ENCODE data around the gene NCOA6. TPM values are rescaled to one million over a fixed set of nuclear protein-coding genes. Genes with fewer than 3 reads are reported as not detected.

NCOA6 gene
- total RNA-seq, 1 experiment from 2014 or later: 35.1 TPM

DNA sequence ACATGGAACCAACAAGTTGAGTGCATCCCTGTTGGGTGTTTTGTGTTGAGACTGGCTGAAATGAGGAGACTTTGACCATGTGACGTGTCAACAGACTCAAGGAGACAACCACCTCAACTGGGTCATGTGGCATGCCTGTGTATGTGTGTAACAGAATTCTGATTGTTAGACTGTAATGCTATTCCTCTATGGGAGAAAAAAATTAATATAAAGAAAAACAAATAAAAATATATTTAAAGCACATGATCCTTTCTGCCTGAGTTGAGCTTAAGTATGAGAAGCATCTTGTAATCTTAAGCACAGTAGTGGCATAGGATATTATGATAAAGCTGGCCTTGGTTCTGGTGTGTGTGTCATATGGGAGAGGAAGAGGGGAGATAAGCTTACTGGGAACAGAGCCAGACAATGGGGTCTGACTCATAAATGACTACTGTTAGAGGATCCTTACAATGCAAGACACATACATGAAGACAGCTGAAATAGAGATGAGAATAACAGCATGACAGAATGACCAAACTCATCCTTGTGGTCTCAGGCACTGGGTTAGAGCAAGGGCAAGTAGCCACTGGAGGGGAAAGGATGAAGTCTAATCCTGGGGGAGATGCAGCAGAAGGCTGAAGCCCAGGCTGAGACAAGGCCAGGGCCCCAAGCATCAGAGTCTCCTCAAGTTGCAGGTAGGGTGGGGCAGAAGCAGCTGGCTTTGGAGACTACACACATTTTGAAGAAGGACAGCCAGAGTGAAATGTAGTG is 112.1 kb downstream of the NCOA6 start:
- Histone ChIP-seq H3K9me3 (ENCODE audit: insufficient read depth, low read depth) (no peaks in the 10 kb centered on the region), H3K79me2 (ENCODE audit: low read depth) (no peaks in the 10 kb centered on the region), H3K4me1 (replicated peaks; ENCODE audit: insufficient read depth) (peaks cover 27% of the 10 kb centered on the region), H3F3A (ENCODE audit: insufficient read depth, low read depth) (peaks cover 37% of the 10 kb centered on the region), H4K20me1 (ENCODE audit: insufficient read depth) (peaks cover 8% of the 10 kb centered on the region), H3K27me3 (ENCODE audit: insufficient read depth, low read depth) (no peaks in the 10 kb centered on the region), H2AFZ (no peak overlapping the region), H3K36me3 (ENCODE audit: low read depth) (peaks cover 11% of the 10 kb centered on the region), H3K4me2 (no peak overlapping the region), H3K9me2 (ENCODE audit: insufficient read depth) (no peaks in the 10 kb centered on the region), H3K4me3 (no peak overlapping the region), H3K27ac (no peak overlapping the region)
- DNase-seq: peak; percentile 66 to 88
- intact Hi-C loops (cut with micrococcal nuclease; ENCODE audit: unreplicated experiment): no loop called here
- CTCF ChIA-PET: interaction anchor here (0.5 to 0.6 kb wide), 4 partner anchors 37 to 169 kb away, joined by 3 to 5 read pairs (median 3); no protein-coding TSS in a partner anchor
- POLR2A ChIA-PET (ENCODE audit: unreplicated experiment): interaction anchor here (0.6 to 0.7 kb wide), 3 partner anchors 12 to 399 kb away, joined by 3 to 5 read pairs (median 4); no protein-coding TSS in a partner anchor
- TF ChIP-seq, protein P1, sequence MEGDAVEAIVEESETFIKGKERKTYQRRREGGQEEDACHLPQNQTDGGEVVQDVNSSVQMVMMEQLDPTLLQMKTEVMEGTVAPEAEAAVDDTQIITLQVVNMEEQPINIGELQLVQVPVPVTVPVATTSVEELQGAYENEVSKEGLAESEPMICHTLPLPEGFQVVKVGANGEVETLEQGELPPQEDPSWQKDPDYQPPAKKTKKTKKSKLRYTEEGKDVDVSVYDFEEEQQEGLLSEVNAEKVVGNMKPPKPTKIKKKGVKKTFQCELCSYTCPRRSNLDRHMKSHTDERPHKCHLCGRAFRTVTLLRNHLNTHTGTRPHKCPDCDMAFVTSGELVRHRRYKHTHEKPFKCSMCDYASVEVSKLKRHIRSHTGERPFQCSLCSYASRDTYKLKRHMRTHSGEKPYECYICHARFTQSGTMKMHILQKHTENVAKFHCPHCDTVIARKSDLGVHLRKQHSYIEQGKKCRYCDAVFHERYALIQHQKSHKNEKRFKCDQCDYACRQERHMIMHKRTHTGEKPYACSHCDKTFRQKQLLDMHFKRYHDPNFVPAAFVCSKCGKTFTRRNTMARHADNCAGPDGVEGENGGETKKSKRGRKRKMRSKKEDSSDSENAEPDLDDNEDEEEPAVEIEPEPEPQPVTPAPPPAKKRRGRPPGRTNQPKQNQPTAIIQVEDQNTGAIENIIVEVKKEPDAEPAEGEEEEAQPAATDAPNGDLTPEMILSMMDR (conservative IDR thresholded peaks at IDR 0.05): no peak
- no peak for TF ChIP-seq EZH2 (IDR thresholded peaks at IDR 0.05; ENCODE audit: low read depth)
- no TSS peak for BruUV-seq (replicated peaks)

DNA sequence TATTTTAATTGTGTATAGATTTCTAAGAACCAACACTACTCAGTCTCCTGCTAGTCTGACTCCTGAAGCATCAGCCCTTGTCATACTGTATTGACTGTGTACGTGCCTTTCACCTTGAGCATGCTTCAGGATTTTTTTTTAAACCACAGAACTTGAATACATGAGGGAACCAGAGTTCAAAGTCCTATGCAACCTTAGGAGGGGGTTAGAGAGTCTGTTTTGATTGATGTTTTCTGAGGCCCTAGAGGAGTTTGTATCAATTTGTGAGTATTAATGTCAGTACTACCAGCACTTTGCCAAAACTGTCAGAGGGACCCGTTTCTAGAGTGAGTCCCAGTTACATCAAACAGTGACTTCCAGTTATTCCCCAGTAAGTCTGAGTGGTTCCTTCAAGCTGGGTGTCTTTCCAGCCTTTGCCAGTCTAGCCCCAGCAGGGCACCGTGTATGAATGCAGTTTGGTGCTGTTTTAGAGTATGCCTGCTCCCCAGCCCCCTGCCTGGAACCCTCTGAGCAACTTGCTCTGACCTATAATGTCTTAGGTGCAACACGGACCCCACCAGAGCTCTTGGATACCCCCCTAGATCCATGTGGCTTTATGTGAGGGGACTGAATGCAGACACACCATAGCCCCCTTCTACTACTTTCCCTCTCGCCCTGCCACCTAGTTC is 112.8 kb downstream of the NCOA6 start:
- Histone ChIP-seq H3F3A (ENCODE audit: insufficient read depth, low read depth) (peaks cover 43% of the 10 kb centered on the region), H3K9me2 (ENCODE audit: insufficient read depth) (no peaks in the 10 kb centered on the region), H4K20me1 (ENCODE audit: insufficient read depth) (peaks cover 8% of the 10 kb centered on the region), H3K27ac (no peak overlapping the region), H3K36me3 (ENCODE audit: low read depth) (peaks cover 11% of the 10 kb centered on the region), H3K4me1 (replicated peaks; ENCODE audit: insufficient read depth) (peaks cover 28% of the 10 kb centered on the region), H3K27me3 (ENCODE audit: insufficient read depth, low read depth) (no peaks in the 10 kb centered on the region), H3K79me2 (ENCODE audit: low read depth) (no peaks in the 10 kb centered on the region), H3K4me2 (no peak overlapping the region), H3K9me3 (ENCODE audit: insufficient read depth, low read depth) (no peaks in the 10 kb centered on the region), H2AFZ (no peak overlapping the region), H3K4me3 (no peak overlapping the region)
- DNase-seq: no peak
- TF ChIP-seq, protein P1 (conservative IDR thresholded peaks at IDR 0.05): no peak
- TF ChIP-seq EZH2 (IDR thresholded peaks at IDR 0.05; ENCODE audit: low read depth): no peak
- CTCF ChIA-PET: interaction anchor here (0.5 to 0.6 kb wide), 3 partner anchors 57 to 362 kb away, joined by 3 to 5 read pairs (median 3); no protein-coding TSS in a partner anchor
- BruUV-seq (replicated peaks): no TSS peak
- POLR2A ChIA-PET (ENCODE audit: unreplicated experiment): no interaction called here
- intact Hi-C loops (cut with micrococcal nuclease; ENCODE audit: unreplicated experiment): no loop called here

DNA sequence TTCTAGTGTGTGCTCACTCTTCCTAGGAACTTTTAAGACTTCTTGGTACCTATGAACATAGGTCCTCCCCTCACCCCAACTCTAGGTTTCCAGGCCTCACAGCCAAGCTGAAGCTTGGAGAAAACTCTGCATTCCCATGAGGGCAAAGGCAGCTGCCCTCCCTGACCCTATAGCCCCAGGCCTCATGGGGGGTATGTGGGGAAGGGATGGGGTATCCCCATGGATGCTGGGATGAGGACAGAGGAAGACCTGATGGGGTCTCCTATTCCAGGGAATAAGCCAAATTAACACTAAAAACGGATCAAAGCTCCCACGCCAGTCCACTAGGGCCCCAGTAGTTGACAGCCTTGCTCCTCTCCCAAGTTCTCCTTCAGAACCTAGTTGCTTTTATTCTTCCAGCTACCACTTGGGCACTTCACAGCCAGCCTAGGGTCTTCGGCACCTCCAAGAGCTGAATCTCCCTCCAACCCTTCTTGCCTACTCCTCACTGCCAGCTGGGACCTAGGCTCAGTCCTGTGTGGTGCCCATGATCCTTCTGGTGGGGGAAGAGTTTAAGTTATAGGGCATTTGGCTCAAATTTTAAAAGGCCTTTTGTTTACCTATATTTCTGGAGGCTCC is 113.5 kb downstream of the NCOA6 start:
- POLR2A ChIA-PET (ENCODE audit: unreplicated experiment): interaction anchor here (0.6 kb wide), 1 partner anchor 418 kb away, joined by 11 read pairs; no protein-coding TSS in a partner anchor
- BruUV-seq (replicated peaks): TSS peak; percentile 28

More for the DNA sequence above, 113.5 kb downstream of the NCOA6 start:
- no peaks in the 10 kb centered on the region for H3K79me2 ChIP-seq (ENCODE audit: low read depth)
- H3K27me3 ChIP-seq (ENCODE audit: insufficient read depth, low read depth): no peaks in the 10 kb centered on the region
- CTCF ChIA-PET: interaction anchor here (0.5 kb wide), 1 partner anchor 361 kb away, joined by 3 read pairs; no protein-coding TSS in a partner anchor
- no peak for TF ChIP-seq EZH2 (IDR thresholded peaks at IDR 0.05; ENCODE audit: low read depth)
- TF ChIP-seq, protein P1 (conservative IDR thresholded peaks at IDR 0.05): no peak
- H3K27ac ChIP-seq: no peak overlapping the region
- peaks cover 11% of the 10 kb centered on the region for H3K36me3 ChIP-seq (ENCODE audit: low read depth)
- no peak overlapping the region for H3K4me3 ChIP-seq
- intact Hi-C loops (cut with micrococcal nuclease; ENCODE audit: unreplicated experiment): no loop called here
- H2AFZ ChIP-seq: no peak overlapping the region
- peaks cover 47% of the 10 kb centered on the region for H3F3A ChIP-seq (ENCODE audit: insufficient read depth, low read depth)
- no peak overlapping the region for H3K4me2 ChIP-seq
- H3K9me2 ChIP-seq (ENCODE audit: insufficient read depth): no peaks in the 10 kb centered on the region
- peaks cover 28% of the 10 kb centered on the region for H3K4me1 ChIP-seq (replicated peaks; ENCODE audit: insufficient read depth)
- DNase-seq: no peak
- peaks cover 8% of the 10 kb centered on the region for H4K20me1 ChIP-seq (ENCODE audit: insufficient read depth)
- H3K9me3 ChIP-seq (ENCODE audit: insufficient read depth, low read depth): no peaks in the 10 kb centered on the region

Data from PC-9 (cell line).